Measurements from ENCODE around the gene UBE3A. TPM values are rescaled to one million over a fixed set of nuclear protein-coding genes. Genes with fewer than 3 reads are reported as not detected.

Gene UBE3A
- total and polyA plus RNA-seq, 9 of the 15 experiments (the other 6 are each of a cell fraction or from before 2014, with no cell fraction given), result 29.3 to 103 (median 60.2) TPM

- TF ChIP-seq GABPB1 (CRISPR knock-in tag; IDR thresholded peaks at IDR 0.05) (no peak), RB1 (IDR thresholded peaks at IDR 0.05; ENCODE audit: low read depth) (no peak), SIRT6 (IDR thresholded peaks at IDR 0.05; ENCODE audit: low read depth, low read length) (no peak), ZSCAN29 (IDR thresholded peaks at IDR 0.05) (0 out of 2 replicates have a peak, but pooled peaks have one; percentile 11), ZNF12 (CRISPR knock-in tag; IDR thresholded peaks at IDR 0.05) (no peak), BACH1 (tag; IDR thresholded peaks at IDR 0.05) (no peak), TRIM24 (IDR thresholded peaks at IDR 0.05) (no peak), RNF2 (IDR thresholded peaks at IDR 0.05) (no peak), KAT8 (IDR thresholded peaks at IDR 0.05; ENCODE audit: low read depth) (no peak), NONO (IDR thresholded peaks at IDR 0.05; ENCODE audit: low read depth in 2 of 2, low read length in 1 of 2) (peak in 1 of 2 experiments; percentile 33; a peak in 2 of 4 replicates), RFX1 (IDR thresholded peaks at IDR 0.05) (no peak), SETDB1 (IDR thresholded peaks at IDR 0.05; ENCODE audit: low read length) (no peak), FIP1L1 (IDR thresholded peaks at IDR 0.05; ENCODE audit: low read depth, low read length, poor library complexity, severe bottlenecking) (peak; percentile 72), ZNF124 (CRISPR knock-in tag; IDR thresholded peaks at IDR 0.05) (no peak), CREM (IDR thresholded peaks at IDR 0.05; ENCODE audit: low read depth) (peak; percentile 57; the same call in 1 of the 2 replicates), PCBP1 (IDR thresholded peaks at IDR 0.05; ENCODE audit: low read depth, low read length, poor library complexity, severe bottlenecking) (no peak), STAT5A (IDR thresholded peaks at IDR 0.05; ENCODE audit: borderline replicate concordance, low read length) (no peak), ZNF165 (CRISPR knock-in tag; IDR thresholded peaks at IDR 0.05; ENCODE audit: borderline replicate concordance) (no peak), ZNF57 (CRISPR knock-in tag; IDR thresholded peaks at IDR 0.05) (no peak), ZNF282 (CRISPR knock-in tag; IDR thresholded peaks at IDR 0.05) (no peak), PKNOX1 (IDR thresholded peaks at IDR 0.05) (peak; percentile 71; the same call in 1 of the 2 replicates), LARP7 (IDR thresholded peaks at IDR 0.05) (no peak)
- TF ChIP-seq, protein P1, sequence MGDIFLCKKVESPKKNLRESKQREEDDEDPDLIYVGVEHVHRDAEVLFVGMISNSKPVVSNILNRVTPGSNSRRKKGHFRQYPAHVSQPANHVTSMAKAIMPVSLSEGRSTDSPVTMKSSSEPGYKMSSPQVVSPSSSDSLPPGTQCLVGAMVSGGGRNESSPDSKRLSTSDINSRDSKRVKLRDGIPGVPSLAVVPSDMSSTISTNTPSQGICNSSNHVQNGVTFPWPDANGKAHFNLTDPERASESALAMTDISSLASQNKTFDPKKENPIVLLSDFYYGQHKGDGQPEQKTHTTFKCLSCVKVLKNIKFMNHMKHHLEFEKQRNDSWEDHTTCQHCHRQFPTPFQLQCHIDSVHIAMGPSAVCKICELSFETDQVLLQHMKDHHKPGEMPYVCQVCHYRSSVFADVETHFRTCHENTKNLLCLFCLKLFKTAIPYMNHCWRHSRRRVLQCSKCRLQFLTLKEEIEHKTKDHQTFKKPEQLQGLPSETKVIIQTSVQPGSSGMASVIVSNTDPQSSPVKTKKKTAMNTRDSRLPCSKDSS (IDR thresholded peaks at IDR 0.05; ENCODE audit: low read depth, partially characterized antibody), result no peak
- TF ChIP-seq, protein P2, sequence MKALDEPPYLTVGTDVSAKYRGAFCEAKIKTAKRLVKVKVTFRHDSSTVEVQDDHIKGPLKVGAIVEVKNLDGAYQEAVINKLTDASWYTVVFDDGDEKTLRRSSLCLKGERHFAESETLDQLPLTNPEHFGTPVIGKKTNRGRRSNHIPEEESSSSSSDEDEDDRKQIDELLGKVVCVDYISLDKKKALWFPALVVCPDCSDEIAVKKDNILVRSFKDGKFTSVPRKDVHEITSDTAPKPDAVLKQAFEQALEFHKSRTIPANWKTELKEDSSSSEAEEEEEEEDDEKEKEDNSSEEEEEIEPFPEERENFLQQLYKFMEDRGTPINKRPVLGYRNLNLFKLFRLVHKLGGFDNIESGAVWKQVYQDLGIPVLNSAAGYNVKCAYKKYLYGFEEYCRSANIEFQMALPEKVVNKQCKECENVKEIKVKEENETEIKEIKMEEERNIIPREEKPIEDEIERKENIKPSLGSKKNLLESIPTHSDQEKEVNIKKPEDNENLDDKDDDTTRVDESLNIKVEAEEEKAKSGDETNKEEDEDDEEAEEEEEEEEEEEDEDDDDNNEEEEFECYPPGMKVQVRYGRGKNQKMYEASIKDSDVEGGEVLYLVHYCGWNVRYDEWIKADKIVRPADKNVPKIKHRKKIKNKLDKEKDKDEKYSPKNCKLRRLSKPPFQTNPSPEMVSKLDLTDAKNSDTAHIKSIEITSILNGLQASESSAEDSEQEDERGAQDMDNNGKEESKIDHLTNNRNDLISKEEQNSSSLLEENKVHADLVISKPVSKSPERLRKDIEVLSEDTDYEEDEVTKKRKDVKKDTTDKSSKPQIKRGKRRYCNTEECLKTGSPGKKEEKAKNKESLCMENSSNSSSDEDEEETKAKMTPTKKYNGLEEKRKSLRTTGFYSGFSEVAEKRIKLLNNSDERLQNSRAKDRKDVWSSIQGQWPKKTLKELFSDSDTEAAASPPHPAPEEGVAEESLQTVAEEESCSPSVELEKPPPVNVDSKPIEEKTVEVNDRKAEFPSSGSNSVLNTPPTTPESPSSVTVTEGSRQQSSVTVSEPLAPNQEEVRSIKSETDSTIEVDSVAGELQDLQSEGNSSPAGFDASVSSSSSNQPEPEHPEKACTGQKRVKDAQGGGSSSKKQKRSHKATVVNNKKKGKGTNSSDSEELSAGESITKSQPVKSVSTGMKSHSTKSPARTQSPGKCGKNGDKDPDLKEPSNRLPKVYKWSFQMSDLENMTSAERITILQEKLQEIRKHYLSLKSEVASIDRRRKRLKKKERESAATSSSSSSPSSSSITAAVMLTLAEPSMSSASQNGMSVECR (CRISPR knock-in tag; IDR thresholded peaks at IDR 0.05), result peak; percentile 80
Observed at GRCh38 chr15:25437777-25438600, 835 bp downstream of the UBE3A start (continued).
